PC-3 (cell line): ENCODE measurements around the gene MMP15. TPM values are rescaled to one million over a fixed set of nuclear protein-coding genes. Genes with fewer than 3 reads are reported as not detected.
"Not testable (repeated sequence)": the region's sequence is repeated elsewhere in the genome, so short reads cannot be mapped to it uniquely, and the experiment has no call there.

Experiments
- ATAC-seq: fragments of 200-7000 bp; cut with Tn5 transposase; 2 replicates; pipeline ENCODE4 v1.9.1; 2020; ENCODE audit warnings: mild to moderate bottlenecking, moderate library complexity
- BruUV-seq: library from RNA; stranded (reverse); fragments of 400-500 nt; replicated peaks from 2 replicates; lab custom pipeline; 2021; lab: Mats Ljungman, UMichigan
- CTCF ChIA-PET: fragments of 300-600 bp; sonication (Branson Sonifier 250); formaldehyde crosslinking; loops from one replicate; lab custom pipeline; 2022; ENCODE audit warnings: antibody characterized with exemption; lab: Charles Lee
- POLR2A ChIA-PET: fragments of 300-600 bp; sonication (Branson Sonifier 250); formaldehyde crosslinking; loops from one replicate; lab custom pipeline; 2022; ENCODE audit warnings: antibody characterized with exemption; ENCODE audit not compliant: unreplicated experiment; lab: Charles Lee
- DNase-seq: peaks from one replicate; pipeline ENCODE4 v3.0.0-alpha.2; 2015
- H2AFZ ChIP-seq: fragments of 300-600 bp; sonication (generic); 2 replicates; pipeline ENCODE4 v1.6.0; 2016; ENCODE audit warnings: antibody characterized with exemption, low read length
- H3F3A ChIP-seq: fragments of 300-600 bp; sonication (generic); one replicate; pipeline ENCODE4 v1.6.0; 2017; ENCODE audit warnings: antibody characterized with exemption, low read length, control low read depth, mild to moderate bottlenecking; ENCODE audit not compliant: unreplicated experiment
- H3K27ac ChIP-seq: fragments of 300-600 bp; sonication (generic); 2 replicates; pipeline ENCODE4 v1.5.1; 2016; ENCODE audit warnings: mild to moderate bottlenecking, low read length
- H3K27me3 ChIP-seq: fragments of 300-600 bp; sonication (generic); 2 replicates; pipeline ENCODE4 v1.6.1; 2016; ENCODE audit warnings: low read length, mixed read lengths
- H3K36me3 ChIP-seq: fragments of 300-600 bp; sonication (generic); 2 replicates; pipeline ENCODE4 v1.6.1; 2016; ENCODE audit warnings: low read depth, mixed run types, low read length, mixed read lengths
- H3K4me1 ChIP-seq: fragments of 300-600 bp; sonication (generic); 2 replicates; pipeline ENCODE4 v1.5.1; 2016; ENCODE audit warnings: low read length; ENCODE audit not compliant: insufficient read depth
- H3K4me2 ChIP-seq: fragments of 300-600 bp; sonication (generic); 2 replicates; pipeline ENCODE4 v1.6.0; 2016; ENCODE audit warnings: low read length
- H3K4me3 ChIP-seq: fragments of 300-600 bp; sonication (generic); 2 replicates; pipeline ENCODE4 v1.5.1; 2016; ENCODE audit warnings: mild to moderate bottlenecking, low read length, mixed read lengths
- H3K79me2 ChIP-seq: fragments of 300-600 bp; sonication (generic); 2 replicates; pipeline ENCODE4 v1.6.1; 2017; ENCODE audit warnings: low read length, mixed read lengths
- H3K9ac ChIP-seq: fragments of 300-600 bp; sonication (generic); 2 replicates; pipeline ENCODE4 v1.6.0; 2016; ENCODE audit warnings: mild to moderate bottlenecking, low read length
- H3K9me2 ChIP-seq: fragments of 300-600 bp; sonication (generic); replicated peaks from 2 replicates; pipeline ENCODE4 v1.6.1; 2016; ENCODE audit warnings: mixed run types, low read length, mixed read lengths
- H3K9me3 ChIP-seq: fragments of 300-600 bp; sonication (generic); 2 replicates; pipeline ENCODE4 v1.6.1; 2016; ENCODE audit warnings: low read length, mixed read lengths
- H4K20me1 ChIP-seq: fragments of 300-600 bp; sonication (generic); 2 replicates; pipeline ENCODE4 v1.6.1; 2016; ENCODE audit warnings: low read length, mixed read lengths
- EZH2 ChIP-seq: fragments of 300-600 bp; sonication (generic); IDR thresholded peaks from one replicate; pipeline ENCODE4 v1.6.1; 2017; ENCODE audit warnings: antibody characterized with exemption, mild to moderate bottlenecking, low read length; ENCODE audit not compliant: unreplicated experiment
- EZH2phosphoT487 ChIP-seq: fragments of 300-600 bp; sonication (generic); IDR thresholded peaks from 2 replicates; pipeline ENCODE4 v1.6.1; 2018; ENCODE audit warnings: mild to moderate bottlenecking, antibody characterized with exemption, low read length, borderline replicate concordance
- intact Hi-C: fragments of 100-400 bp; cut with micrococcal nuclease; formaldehyde crosslinking; loops from 2 replicates; pipeline ENCODE4 v1.9.0; 2023
- total RNA-seq: library from RNA; depleted of rRNA; stranded (reverse); fragments of >200 nt; gene quantifications from 2 replicates; pipeline ENCODE4 v1.2.3, GENCODE V29; 2014
- TF ChIP-seq, protein P1 (sequence below): fragments of 300-600 bp; sonication (generic); conservative IDR thresholded peaks from 2 replicates; pipeline ENCODE4 v1.5.1; 2017; ENCODE audit warnings: antibody characterized with exemption, low read depth, mild to moderate bottlenecking, low read length

Gene MMP15
- total RNA-seq, 1 experiment from 2014 or later: 6.3 TPM

DNA sequence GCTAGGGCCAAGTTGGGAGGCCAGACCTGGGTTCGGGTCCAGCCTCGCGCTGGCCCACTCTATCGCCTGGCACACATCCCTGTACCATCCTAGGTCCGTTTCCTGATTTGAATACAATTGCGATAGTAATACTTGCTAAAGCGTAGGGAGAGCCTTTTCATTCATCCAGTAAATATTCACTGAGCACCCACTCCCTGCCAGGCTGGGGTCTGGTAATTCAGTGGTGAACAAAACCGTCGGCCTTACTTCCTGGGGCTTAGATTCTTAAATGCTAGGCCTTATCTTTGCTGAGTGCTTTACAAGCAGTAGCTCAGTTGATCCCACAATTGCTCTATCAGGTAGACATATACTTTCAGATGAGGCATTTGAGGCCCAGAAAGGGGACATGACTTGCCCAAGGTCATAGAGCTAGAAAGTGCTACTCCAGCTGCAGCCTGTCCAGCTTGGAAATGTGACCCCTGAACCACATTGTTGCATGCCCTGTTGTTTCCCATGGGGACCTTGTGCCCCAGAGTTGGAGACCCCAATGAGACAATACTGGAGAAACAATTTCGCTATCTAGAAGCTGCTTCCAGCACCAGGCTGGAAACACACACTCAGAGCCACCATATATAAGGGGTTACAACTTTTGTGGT is 23.7 kb upstream of the MMP15 start:
- Histone ChIP-seq H3K4me1 (peaks cover 18% of the 10 kb centered on the region), H3K36me3 (peaks cover under 1% of the 10 kb centered on the region; the same call in 1 of the 2 replicates), H2AFZ (peak overlapping the region; percentile 42; the same call in 1 of the 2 replicates), H3K9me3 (no peaks in the 10 kb centered on the region), H3K4me2 (peak overlapping the region; percentile 98), H3K9me2 (no peaks in the 10 kb centered on the region), H4K20me1 (no peaks in the 10 kb centered on the region), H3K27me3 (no peaks in the 10 kb centered on the region), H3K9ac (no peak overlapping the region; the same call in none of the 2 replicates), H3F3A (no peaks in the 10 kb centered on the region), H3K27ac (no peak overlapping the region), H3K79me2 (0 out of 2 replicates have a peak, but pooled peaks cover under 1% of the 10 kb centered on the region), H3K4me3 (peak overlapping the region; percentile 94)
- ChIA-PET POLR2A (no interaction called here), CTCF (interaction anchor here (0.6 kb wide), 2 partner anchors 242 to 265 kb away, joined by 3 read pairs; no protein-coding TSS in a partner anchor)
- DNase-seq (no peak), ATAC-seq (no peak)
- intact Hi-C loops: loop anchor here (2.0 to 10.0 kb wide), 4 partner anchors 197 to 425 kb away; partner anchors contain the start of gene KIFC3
- TF ChIP-seq, protein P1, sequence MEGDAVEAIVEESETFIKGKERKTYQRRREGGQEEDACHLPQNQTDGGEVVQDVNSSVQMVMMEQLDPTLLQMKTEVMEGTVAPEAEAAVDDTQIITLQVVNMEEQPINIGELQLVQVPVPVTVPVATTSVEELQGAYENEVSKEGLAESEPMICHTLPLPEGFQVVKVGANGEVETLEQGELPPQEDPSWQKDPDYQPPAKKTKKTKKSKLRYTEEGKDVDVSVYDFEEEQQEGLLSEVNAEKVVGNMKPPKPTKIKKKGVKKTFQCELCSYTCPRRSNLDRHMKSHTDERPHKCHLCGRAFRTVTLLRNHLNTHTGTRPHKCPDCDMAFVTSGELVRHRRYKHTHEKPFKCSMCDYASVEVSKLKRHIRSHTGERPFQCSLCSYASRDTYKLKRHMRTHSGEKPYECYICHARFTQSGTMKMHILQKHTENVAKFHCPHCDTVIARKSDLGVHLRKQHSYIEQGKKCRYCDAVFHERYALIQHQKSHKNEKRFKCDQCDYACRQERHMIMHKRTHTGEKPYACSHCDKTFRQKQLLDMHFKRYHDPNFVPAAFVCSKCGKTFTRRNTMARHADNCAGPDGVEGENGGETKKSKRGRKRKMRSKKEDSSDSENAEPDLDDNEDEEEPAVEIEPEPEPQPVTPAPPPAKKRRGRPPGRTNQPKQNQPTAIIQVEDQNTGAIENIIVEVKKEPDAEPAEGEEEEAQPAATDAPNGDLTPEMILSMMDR: no peak
- no peak for TF ChIP-seq EZH2phosphoT487
- TF ChIP-seq EZH2: no peak
- BruUV-seq: TSS peak; percentile 38

DNA sequence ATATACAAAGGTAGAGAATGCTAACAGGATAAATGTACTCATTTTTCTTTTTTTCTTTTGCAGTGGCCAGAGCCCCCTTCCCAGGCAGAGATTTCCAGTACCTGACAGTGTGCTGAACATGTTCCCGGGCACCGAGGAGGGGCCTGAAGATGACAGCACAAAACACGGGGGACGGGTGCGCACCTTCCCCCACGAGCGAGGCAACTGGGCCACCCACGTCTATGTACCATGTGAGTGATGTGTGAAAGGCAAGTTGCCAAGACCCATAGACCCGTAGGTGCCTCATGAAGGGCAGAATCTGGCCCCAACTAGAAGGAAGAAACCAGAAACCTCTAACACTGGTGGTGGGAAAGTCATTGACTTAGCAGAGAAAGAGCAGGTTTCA is 23.1 kb upstream of the MMP15 start:
- POLR2A ChIA-PET: no interaction called here
- intact Hi-C loops: loop anchor here (5.0 to 10.0 kb wide), 3 partner anchors 198 to 425 kb away; partner anchors contain the start of gene KIFC3
- no peak overlapping the region for H2AFZ ChIP-seq
- H3K27me3 ChIP-seq: no peaks in the 10 kb centered on the region
- peaks cover 3% of the 10 kb centered on the region; the same call in 1 of the 2 replicates for H3K36me3 ChIP-seq
- H3K4me2 ChIP-seq: peak overlapping the region; percentile 98; the same call in 1 of the 2 replicates
- no peak for TF ChIP-seq EZH2
- TF ChIP-seq, protein P1: no peak
- H3K27ac ChIP-seq: no peak overlapping the region
- BruUV-seq: no TSS peak
- H3K4me3 ChIP-seq: no peak overlapping the region
- no peaks in the 10 kb centered on the region for H4K20me1 ChIP-seq
- ATAC-seq (no peak), DNase-seq (no peak)
- H3F3A ChIP-seq: no peaks in the 10 kb centered on the region
- peaks cover 18% of the 10 kb centered on the region for H3K4me1 ChIP-seq
- H3K9me3 ChIP-seq: no peaks in the 10 kb centered on the region
- 0 out of 2 replicates have a peak, but pooled peaks cover 3% of the 10 kb centered on the region for H3K79me2 ChIP-seq
- CTCF ChIA-PET: no interaction called here
- H3K9ac ChIP-seq: no peak overlapping the region
- H3K9me2 ChIP-seq: no peaks in the 10 kb centered on the region

DNA sequence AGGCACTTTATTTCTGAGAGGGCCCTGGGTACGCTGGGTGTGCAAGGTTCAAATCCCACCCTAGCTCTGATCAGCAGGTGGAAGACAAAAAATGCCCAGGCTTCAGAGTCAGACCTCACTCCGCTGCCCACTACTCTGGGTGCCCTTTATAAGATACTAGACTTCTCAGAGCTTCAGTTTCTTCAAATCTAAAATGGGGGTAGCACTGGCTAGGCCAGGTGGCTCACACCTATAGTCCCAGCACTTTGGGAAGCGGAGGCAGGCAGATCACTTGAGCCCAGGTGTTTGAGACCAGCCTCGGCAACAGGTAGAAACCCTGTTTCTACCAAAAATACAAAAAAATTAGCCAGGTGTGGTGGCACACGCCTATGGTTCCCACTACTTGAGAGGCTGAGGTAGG is 22.6 kb upstream of the MMP15 start:
- H3K9me3 ChIP-seq: no peaks in the 10 kb centered on the region
- CTCF ChIA-PET: no interaction called here
- TF ChIP-seq EZH2phosphoT487 (no peak), EZH2 (no peak)
- TF ChIP-seq, protein P1: no peak
- peaks cover 18% of the 10 kb centered on the region for H3K4me1 ChIP-seq
- H3K4me2 ChIP-seq: no peak overlapping the region
- no peaks in the 10 kb centered on the region for H3K9me2 ChIP-seq
- H2AFZ ChIP-seq: no peak overlapping the region
- H3K79me2 ChIP-seq: 0 out of 2 replicates have a peak, but pooled peaks cover 3% of the 10 kb centered on the region
- POLR2A ChIA-PET: no interaction called here
- H3K36me3 ChIP-seq: peaks cover 3% of the 10 kb centered on the region; the same call in 1 of the 2 replicates
- DNase-seq (no peak), ATAC-seq (no peak)
- no peaks in the 10 kb centered on the region for H3K27me3 ChIP-seq
- no TSS peak for BruUV-seq
- intact Hi-C loops: loop anchor here (5.0 to 10.0 kb wide), 3 partner anchors 198 to 426 kb away; partner anchors contain the start of gene KIFC3
- no peak overlapping the region for H3K27ac ChIP-seq
- no peak overlapping the region for H3K9ac ChIP-seq
- no peak overlapping the region for H3K4me3 ChIP-seq
- H4K20me1 ChIP-seq: no peaks in the 10 kb centered on the region
- no peaks in the 10 kb centered on the region for H3F3A ChIP-seq

DNA sequence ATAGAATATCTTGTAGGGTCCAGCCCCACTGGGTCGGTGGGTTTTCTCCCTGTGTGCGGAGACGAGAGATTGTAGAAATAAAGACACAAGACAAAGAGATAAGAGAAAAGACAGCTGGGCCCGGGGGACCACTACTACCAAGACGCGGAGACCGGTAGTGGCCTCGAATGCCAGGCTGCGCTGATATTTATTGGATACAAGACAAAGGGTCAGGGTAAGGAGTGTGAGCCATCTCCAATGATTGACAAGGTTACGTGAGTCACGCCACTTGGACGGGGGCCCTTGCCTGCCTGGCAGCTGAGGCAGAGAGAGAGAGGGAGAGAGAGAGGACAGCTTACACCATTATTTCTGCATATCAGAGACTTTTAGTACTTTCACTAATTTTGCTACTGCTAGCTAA is 20.8 kb upstream of the MMP15 start:
- H3K9ac ChIP-seq, H3K4me1 ChIP-seq, H3K4me2 ChIP-seq, H3K27me3 ChIP-seq, H3K27ac ChIP-seq, H3K36me3 ChIP-seq, H2AFZ ChIP-seq, H3F3A ChIP-seq, CTCF ChIA-PET, H3K9me3 ChIP-seq, ATAC-seq, POLR2A ChIA-PET, BruUV-seq, H3K4me3 ChIP-seq, H3K9me2 ChIP-seq, H3K79me2 ChIP-seq, H4K20me1 ChIP-seq: not testable (repeated sequence)
- intact Hi-C loops: loop anchor here (1.0 to 10.0 kb wide), 4 partner anchors 105 to 427 kb away; partner anchors contain the start of gene KIFC3
- DNase-seq: peak; percentile 44
